NT2/D1 (cell line): ENCODE data around the gene NBPF6.
"Not testable (repeated sequence)": the region's sequence is repeated elsewhere in the genome, so short reads cannot be mapped to it uniquely, and the experiment has no call there.

Source experiments
- YY1 ChIP-seq: IDR thresholded peaks from 2 replicates; pipeline ENCODE4 v1.6.1; 2011; ENCODE audit not compliant: insufficient read length, insufficient read depth
- ZNF274 ChIP-seq: IDR thresholded peaks from 2 replicates; pipeline ENCODE4 v1.6.1; 2011; ENCODE audit warnings: mild to moderate bottlenecking, low read depth, low read length

DNA sequence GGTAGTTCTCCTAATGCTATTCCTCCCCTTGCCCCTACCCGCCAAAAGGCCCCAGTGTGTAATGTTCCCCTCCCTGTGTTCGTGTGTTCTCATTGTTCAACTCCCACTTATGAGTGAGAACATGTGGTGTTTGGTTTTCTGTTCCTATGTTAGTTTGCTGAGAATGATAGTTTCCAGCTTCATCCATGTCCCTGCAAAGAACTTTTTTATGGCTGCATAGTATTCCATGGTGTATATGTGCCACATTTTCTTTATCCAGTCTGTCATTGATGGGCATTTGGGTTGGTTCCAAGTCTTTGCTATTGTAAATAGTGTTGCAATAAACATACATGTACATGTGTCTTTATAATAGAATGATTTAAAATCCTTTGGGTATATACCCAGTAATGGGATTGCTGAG is 63.8 kb downstream of the NBPF6 start:
- not testable (repeated sequence) for TF ChIP-seq ZNF274, YY1
